ENCODE data around the gene KCNS3.

The KCNS3 gene

DNA sequence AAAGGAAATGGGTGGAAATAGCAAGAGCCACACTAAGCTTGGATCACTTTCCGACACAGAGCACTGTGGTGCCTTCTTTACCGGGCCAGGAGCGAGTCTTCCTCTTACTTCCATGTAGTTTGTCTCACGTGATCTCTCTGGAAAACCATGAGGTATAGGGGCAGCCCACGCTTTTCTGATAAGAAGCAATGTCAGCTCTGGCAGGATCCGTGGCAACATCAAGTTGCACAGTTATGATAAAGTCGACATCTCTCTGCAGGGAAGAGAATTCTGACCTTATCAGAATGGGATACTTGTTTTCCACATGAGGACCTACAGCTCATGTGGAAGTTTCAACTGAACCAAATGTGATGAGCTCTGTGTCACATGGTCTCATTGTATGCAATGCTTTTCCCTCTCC, 32.7 kb upstream of the KCNS3 start (continued):
- TF ChIP-seq, protein P1, sequence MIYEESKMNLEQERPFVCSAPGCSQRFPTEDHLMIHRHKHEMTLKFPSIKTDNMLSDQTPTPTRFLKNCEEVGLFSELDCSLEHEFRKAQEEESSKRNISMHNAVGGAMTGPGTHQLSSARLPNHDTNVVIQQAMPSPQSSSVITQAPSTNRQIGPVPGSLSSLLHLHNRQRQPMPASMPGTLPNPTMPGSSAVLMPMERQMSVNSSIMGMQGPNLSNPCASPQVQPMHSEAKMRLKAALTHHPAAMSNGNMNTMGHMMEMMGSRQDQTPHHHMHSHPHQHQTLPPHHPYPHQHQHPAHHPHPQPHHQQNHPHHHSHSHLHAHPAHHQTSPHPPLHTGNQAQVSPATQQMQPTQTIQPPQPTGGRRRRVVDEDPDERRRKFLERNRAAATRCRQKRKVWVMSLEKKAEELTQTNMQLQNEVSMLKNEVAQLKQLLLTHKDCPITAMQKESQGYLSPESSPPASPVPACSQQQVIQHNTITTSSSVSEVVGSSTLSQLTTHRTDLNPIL (CRISPR knock-in tag; IDR thresholded peaks at IDR 0.05; ENCODE audit: low read depth), result no peak
- no peak for TF ChIP-seq ZNF565 (CRISPR knock-in tag; conservative IDR thresholded peaks at IDR 0.05; ENCODE audit: low read depth)
- TF ChIP-seq ZC3H10 (CRISPR knock-in tag; IDR thresholded peaks at IDR 0.05), result no peak

- no peak for ATAC-seq
Observed at GRCh38 chr2:17846676-17847075, 31.8 kb upstream of the KCNS3 start.

GRCh38 chr2:17847236-17847635, 31.2 kb upstream of the KCNS3 start:
- TF ChIP-seq ARNTL (CRISPR knock-in tag; IDR thresholded peaks at IDR 0.05; ENCODE audit: borderline replicate concordance, low read depth) (no peak), OSR1 (CRISPR knock-in tag; IDR thresholded peaks at IDR 0.05) (no peak), ZNF70 (CRISPR knock-in tag; IDR thresholded peaks at IDR 0.05) (no peak)
- ATAC-seq, result no peak

More at GRCh38 chr2:17846676-17847075, 31.8 kb upstream of the KCNS3 start:
- no peak for TF ChIP-seq CSDC2 (CRISPR knock-in tag; IDR thresholded peaks at IDR 0.05)
- TF ChIP-seq TOX (CRISPR knock-in tag; IDR thresholded peaks at IDR 0.05; ENCODE audit: borderline replicate concordance), result no peak
- TF ChIP-seq, protein P2, sequence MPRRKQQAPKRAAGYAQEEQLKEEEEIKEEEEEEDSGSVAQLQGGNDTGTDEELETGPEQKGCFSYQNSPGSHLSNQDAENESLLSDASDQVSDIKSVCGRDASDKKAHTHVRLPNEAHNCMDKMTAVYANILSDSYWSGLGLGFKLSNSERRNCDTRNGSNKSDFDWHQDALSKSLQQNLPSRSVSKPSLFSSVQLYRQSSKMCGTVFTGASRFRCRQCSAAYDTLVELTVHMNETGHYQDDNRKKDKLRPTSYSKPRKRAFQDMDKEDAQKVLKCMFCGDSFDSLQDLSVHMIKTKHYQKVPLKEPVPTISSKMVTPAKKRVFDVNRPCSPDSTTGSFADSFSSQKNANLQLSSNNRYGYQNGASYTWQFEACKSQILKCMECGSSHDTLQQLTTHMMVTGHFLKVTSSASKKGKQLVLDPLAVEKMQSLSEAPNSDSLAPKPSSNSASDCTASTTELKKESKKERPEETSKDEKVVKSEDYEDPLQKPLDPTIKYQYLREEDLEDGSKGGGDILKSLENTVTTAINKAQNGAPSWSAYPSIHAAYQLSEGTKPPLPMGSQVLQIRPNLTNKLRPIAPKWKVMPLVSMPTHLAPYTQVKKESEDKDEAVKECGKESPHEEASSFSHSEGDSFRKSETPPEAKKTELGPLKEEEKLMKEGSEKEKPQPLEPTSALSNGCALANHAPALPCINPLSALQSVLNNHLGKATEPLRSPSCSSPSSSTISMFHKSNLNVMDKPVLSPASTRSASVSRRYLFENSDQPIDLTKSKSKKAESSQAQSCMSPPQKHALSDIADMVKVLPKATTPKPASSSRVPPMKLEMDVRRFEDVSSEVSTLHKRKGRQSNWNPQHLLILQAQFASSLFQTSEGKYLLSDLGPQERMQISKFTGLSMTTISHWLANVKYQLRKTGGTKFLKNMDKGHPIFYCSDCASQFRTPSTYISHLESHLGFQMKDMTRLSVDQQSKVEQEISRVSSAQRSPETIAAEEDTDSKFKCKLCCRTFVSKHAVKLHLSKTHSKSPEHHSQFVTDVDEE (CRISPR knock-in tag; IDR thresholded peaks at IDR 0.05), result no peak
- no peak for TF ChIP-seq ZNF8 (CRISPR knock-in tag; IDR thresholded peaks at IDR 0.05)

- ATAC-seq, result no peak
- TF ChIP-seq ZFP3 (CRISPR knock-in tag; IDR thresholded peaks at IDR 0.05), result no peak
- TF ChIP-seq ARNTL (CRISPR knock-in tag; IDR thresholded peaks at IDR 0.05; ENCODE audit: borderline replicate concordance, low read depth), result no peak
- TF ChIP-seq CSRNP3 (CRISPR knock-in tag; IDR thresholded peaks at IDR 0.05), result no peak
- TF ChIP-seq ZNF8 (CRISPR knock-in tag; IDR thresholded peaks at IDR 0.05), result no peak
- no peak for TF ChIP-seq ZNF70 (CRISPR knock-in tag; IDR thresholded peaks at IDR 0.05)
- TF ChIP-seq, protein P1 (CRISPR knock-in tag; IDR thresholded peaks at IDR 0.05; ENCODE audit: low read depth), result no peak
- TF ChIP-seq BACH2 (CRISPR knock-in tag; IDR thresholded peaks at IDR 0.05; ENCODE audit: borderline replicate concordance), result no peak
- TF ChIP-seq ZFP30 (CRISPR knock-in tag; IDR thresholded peaks at IDR 0.05), result no peak
- TF ChIP-seq ZC3H10 (CRISPR knock-in tag; IDR thresholded peaks at IDR 0.05), result no peak
- no peak for TF ChIP-seq RARB (CRISPR knock-in tag; IDR thresholded peaks at IDR 0.05)
- TF ChIP-seq PATZ1 (CRISPR knock-in tag; IDR thresholded peaks at IDR 0.05; ENCODE audit: borderline replicate concordance), result no peak
- TF ChIP-seq, protein P3, sequence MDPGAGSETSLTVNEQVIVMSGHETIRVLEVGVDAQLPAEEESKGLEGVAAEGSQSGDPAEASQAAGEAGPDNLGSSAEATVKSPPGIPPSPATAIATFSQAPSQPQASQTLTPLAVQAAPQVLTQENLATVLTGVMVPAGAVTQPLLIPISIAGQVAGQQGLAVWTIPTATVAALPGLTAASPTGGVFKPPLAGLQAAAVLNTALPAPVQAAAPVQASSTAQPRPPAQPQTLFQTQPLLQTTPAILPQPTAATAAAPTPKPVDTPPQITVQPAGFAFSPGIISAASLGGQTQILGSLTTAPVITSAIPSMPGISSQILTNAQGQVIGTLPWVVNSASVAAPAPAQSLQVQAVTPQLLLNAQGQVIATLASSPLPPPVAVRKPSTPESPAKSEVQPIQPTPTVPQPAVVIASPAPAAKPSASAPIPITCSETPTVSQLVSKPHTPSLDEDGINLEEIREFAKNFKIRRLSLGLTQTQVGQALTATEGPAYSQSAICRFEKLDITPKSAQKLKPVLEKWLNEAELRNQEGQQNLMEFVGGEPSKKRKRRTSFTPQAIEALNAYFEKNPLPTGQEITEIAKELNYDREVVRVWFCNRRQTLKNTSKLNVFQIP (CRISPR knock-in tag; IDR thresholded peaks at IDR 0.05; ENCODE audit: borderline replicate concordance, low read depth), result no peak
- TF ChIP-seq TOX (CRISPR knock-in tag; IDR thresholded peaks at IDR 0.05; ENCODE audit: borderline replicate concordance), result no peak
- TF ChIP-seq TCF4 (CRISPR knock-in tag; IDR thresholded peaks at IDR 0.05; ENCODE audit: borderline replicate concordance), result no peak
- no peak for TF ChIP-seq SNAI2 (CRISPR knock-in tag; IDR thresholded peaks at IDR 0.05)
- no peak for TF ChIP-seq CSDC2 (CRISPR knock-in tag; IDR thresholded peaks at IDR 0.05)
- no peak for TF ChIP-seq ZNF565 (CRISPR knock-in tag; conservative IDR thresholded peaks at IDR 0.05; ENCODE audit: low read depth)
Observed at GRCh38 chr2:17849275-17849674, 29.2 kb upstream of the KCNS3 start.

Measured in SK-N-SH treated with all-trans-retinoic acid at 6 μM for 48 hours (cell line).